Measurements from ENCODE around the gene ADGRE1.

DNA sequence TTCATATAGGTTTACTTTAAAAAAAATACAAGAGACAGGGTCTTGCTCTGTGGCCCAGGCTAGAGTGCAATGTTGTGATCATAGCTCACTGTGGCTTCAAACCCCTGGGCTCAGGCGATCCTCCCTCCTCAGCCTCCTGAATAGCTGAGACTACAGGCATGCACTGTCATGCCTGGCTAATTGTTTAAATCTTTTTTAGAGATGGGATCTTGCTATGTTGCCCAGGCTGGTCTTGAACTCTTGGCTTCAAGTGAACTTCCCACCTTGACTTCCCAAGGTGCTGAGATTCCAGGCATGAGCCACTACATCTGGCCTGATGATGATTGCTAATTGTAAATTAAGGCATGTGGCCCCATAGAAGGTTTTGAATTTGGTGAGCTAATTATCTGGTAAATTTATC is 35.4 kb upstream of the ADGRE1 start:
- TF ChIP-seq, protein P1, sequence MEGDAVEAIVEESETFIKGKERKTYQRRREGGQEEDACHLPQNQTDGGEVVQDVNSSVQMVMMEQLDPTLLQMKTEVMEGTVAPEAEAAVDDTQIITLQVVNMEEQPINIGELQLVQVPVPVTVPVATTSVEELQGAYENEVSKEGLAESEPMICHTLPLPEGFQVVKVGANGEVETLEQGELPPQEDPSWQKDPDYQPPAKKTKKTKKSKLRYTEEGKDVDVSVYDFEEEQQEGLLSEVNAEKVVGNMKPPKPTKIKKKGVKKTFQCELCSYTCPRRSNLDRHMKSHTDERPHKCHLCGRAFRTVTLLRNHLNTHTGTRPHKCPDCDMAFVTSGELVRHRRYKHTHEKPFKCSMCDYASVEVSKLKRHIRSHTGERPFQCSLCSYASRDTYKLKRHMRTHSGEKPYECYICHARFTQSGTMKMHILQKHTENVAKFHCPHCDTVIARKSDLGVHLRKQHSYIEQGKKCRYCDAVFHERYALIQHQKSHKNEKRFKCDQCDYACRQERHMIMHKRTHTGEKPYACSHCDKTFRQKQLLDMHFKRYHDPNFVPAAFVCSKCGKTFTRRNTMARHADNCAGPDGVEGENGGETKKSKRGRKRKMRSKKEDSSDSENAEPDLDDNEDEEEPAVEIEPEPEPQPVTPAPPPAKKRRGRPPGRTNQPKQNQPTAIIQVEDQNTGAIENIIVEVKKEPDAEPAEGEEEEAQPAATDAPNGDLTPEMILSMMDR (IDR thresholded peaks at IDR 0.05), result no peak
- no peak for TF ChIP-seq POLR2A (IDR thresholded peaks at IDR 0.05)
